Measurements from ENCODE around the gene GRK2.

GRK2 gene

DNA sequence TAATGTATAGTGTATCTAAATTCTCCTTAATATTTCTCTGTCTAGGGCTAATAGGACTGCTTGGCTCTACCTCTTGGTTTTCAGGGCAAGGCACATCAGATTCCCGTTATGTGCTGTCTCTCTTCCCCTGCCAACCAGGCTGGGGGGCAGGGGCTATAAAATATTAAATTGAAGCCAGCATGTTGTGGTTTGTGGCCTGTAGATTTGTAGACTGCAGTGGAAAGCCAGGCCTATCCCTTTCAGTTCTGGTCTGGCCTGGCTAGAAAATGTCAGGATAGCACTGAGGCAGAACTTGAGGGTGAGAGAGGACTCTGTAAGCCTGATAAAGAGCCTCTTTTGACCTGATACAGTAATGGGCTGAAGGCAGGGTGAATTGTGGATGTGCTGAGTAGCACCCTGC lies 14.4 kb upstream of the GRK2 start:
- Histone ChIP-seq H3K18ac (ENCODE audit: low read length) (no peak overlapping the region), H3K27ac (replicated peaks; ENCODE audit: low read length) (no peak overlapping the region), H3K4me2 (ENCODE audit: insufficient read depth, low read length, poor library complexity, severe bottlenecking) (no peak overlapping the region), H3K27me3 (ENCODE audit: control insufficient read depth in 3 of 3, insufficient read depth in 3 of 3, low read depth in 1 of 3, low read length in 3 of 3) (no peaks in the 10 kb centered on the region), H2BK120ac (ENCODE audit: low read depth, low read length) (no peak overlapping the region), H2BK5ac (ENCODE audit: low read length) (no peak overlapping the region), H3K4me1 (ENCODE audit: control insufficient read depth in 2 of 2, insufficient read depth in 1 of 2, low read depth in 1 of 2, low read length in 2 of 2) (no peaks in the 10 kb centered on the region), H3K14ac (ENCODE audit: low read length) (no peak overlapping the region), H3K23ac (ENCODE audit: low read depth, low read length, poor library complexity) (no peak overlapping the region), H3K36me3 (replicated peaks in 1 of 2; ENCODE audit: control insufficient read depth in 2 of 2, insufficient read depth in 2 of 2, low read length in 2 of 2) (peaks cover 80 to 100% of the 10 kb centered on the region in 2 donors), H2BK12ac (ENCODE audit: low read length) (no peak overlapping the region), H2AK5ac (ENCODE audit: low read depth, low read length) (no peak overlapping the region), H3K4ac (ENCODE audit: low read length) (no peak overlapping the region), H3K9ac (ENCODE audit: low read depth, low read length, poor library complexity) (no peak overlapping the region), H3K79me1 (ENCODE audit: low read depth, low read length) (peaks cover 3% of the 10 kb centered on the region), H2BK15ac (ENCODE audit: low read length) (no peak overlapping the region), H4K91ac (ENCODE audit: low read depth, low read length, poor library complexity) (no peak overlapping the region), H3K9me3 (replicated peaks in 1 of 2; ENCODE audit: control insufficient read depth in 2 of 2, insufficient read depth in 1 of 2, low read depth in 1 of 2, low read length in 2 of 2) (no peaks in the 10 kb centered on the region), H2AFZ (ENCODE audit: low read length) (no peak overlapping the region), H3K4me3 (ENCODE audit: low read length in 2 of 2) (no peak overlapping the region), H4K8ac (ENCODE audit: low read depth, low read length) (no peak overlapping the region)
- no CpG with 5 or more reads among the region's 1 CpG for WGBS, 2 donors (ENCODE audit: extremely low coverage in 2 of 2, insufficient read length in 2 of 2, insufficient replicate concordance in 1 of 2)
- no peak for DNase-seq (ENCODE audit: low spot score)

- Histone ChIP-seq H3K9me3 (replicated peaks in 1 of 2; ENCODE audit: control insufficient read depth in 2 of 2, insufficient read depth in 1 of 2, low read depth in 1 of 2, low read length in 2 of 2) (no peaks in the 10 kb centered on the region), H3K14ac (ENCODE audit: low read length) (no peak overlapping the region), H2BK15ac (ENCODE audit: low read length) (no peak overlapping the region), H3K27me3 (ENCODE audit: control insufficient read depth in 3 of 3, insufficient read depth in 3 of 3, low read depth in 1 of 3, low read length in 3 of 3) (peaks cover 0 to 2% (median 0%) of the 10 kb centered on the region in 3 experiments), H3K27ac (replicated peaks; ENCODE audit: low read length) (no peak overlapping the region), H3K23ac (ENCODE audit: low read depth, low read length, poor library complexity) (no peak overlapping the region), H3K18ac (ENCODE audit: low read length) (no peak overlapping the region), H2AK5ac (ENCODE audit: low read depth, low read length) (no peak overlapping the region), H2BK5ac (ENCODE audit: low read length) (no peak overlapping the region), H4K8ac (ENCODE audit: low read depth, low read length) (no peak overlapping the region), H2BK120ac (ENCODE audit: low read depth, low read length) (no peak overlapping the region), H3K4me2 (ENCODE audit: insufficient read depth, low read length, poor library complexity, severe bottlenecking) (no peak overlapping the region), H4K91ac (ENCODE audit: low read depth, low read length, poor library complexity) (no peak overlapping the region), H3K79me1 (ENCODE audit: low read depth, low read length) (peaks cover 3% of the 10 kb centered on the region), H2AFZ (ENCODE audit: low read length) (no peak overlapping the region), H2BK12ac (ENCODE audit: low read length) (no peak overlapping the region), H3K4me3 (ENCODE audit: low read length in 2 of 2) (no peak overlapping the region), H3K4ac (ENCODE audit: low read length) (no peak overlapping the region), H3K9ac (ENCODE audit: low read depth, low read length, poor library complexity) (no peak overlapping the region), H3K4me1 (ENCODE audit: control insufficient read depth in 2 of 2, insufficient read depth in 1 of 2, low read depth in 1 of 2, low read length in 2 of 2) (no peaks in the 10 kb centered on the region), H3K36me3 (replicated peaks in 1 of 2; ENCODE audit: control insufficient read depth in 2 of 2, insufficient read depth in 2 of 2, low read length in 2 of 2) (peaks cover 78 to 95% of the 10 kb centered on the region in 2 donors)
- no CpG with 5 or more reads among the region's 4 CpGs for WGBS, 2 donors (ENCODE audit: extremely low coverage in 2 of 2, insufficient read length in 2 of 2, insufficient replicate concordance in 1 of 2)
- no peak for DNase-seq (ENCODE audit: low spot score)
These were observed 13.4 kb upstream of the GRK2 start for GRCh38 chr11:67252831-67253239.

- Histone ChIP-seq H3K18ac (ENCODE audit: low read length) (no peak overlapping the region), H3K4me1 (ENCODE audit: control insufficient read depth in 2 of 2, insufficient read depth in 1 of 2, low read depth in 1 of 2, low read length in 2 of 2) (no peaks in the 10 kb centered on the region), H4K8ac (ENCODE audit: low read depth, low read length) (no peak overlapping the region), H3K27ac (replicated peaks; ENCODE audit: low read length) (no peak overlapping the region), H2BK5ac (ENCODE audit: low read length) (no peak overlapping the region), H3K14ac (ENCODE audit: low read length) (no peak overlapping the region), H3K79me1 (ENCODE audit: low read depth, low read length) (peaks cover 3% of the 10 kb centered on the region), H3K4me3 (ENCODE audit: low read length in 2 of 2) (no peak overlapping the region), H2BK12ac (ENCODE audit: low read length) (no peak overlapping the region), H2BK120ac (ENCODE audit: low read depth, low read length) (no peak overlapping the region), H3K23ac (ENCODE audit: low read depth, low read length, poor library complexity) (no peak overlapping the region), H3K9ac (ENCODE audit: low read depth, low read length, poor library complexity) (no peak overlapping the region), H3K36me3 (replicated peaks in 1 of 2; ENCODE audit: control insufficient read depth in 2 of 2, insufficient read depth in 2 of 2, low read length in 2 of 2) (peaks cover 67 to 83% of the 10 kb centered on the region in 2 donors), H4K91ac (ENCODE audit: low read depth, low read length, poor library complexity) (no peak overlapping the region), H3K4me2 (ENCODE audit: insufficient read depth, low read length, poor library complexity, severe bottlenecking) (no peak overlapping the region), H3K9me3 (replicated peaks in 1 of 2; ENCODE audit: control insufficient read depth in 2 of 2, insufficient read depth in 1 of 2, low read depth in 1 of 2, low read length in 2 of 2) (no peaks in the 10 kb centered on the region), H2BK15ac (ENCODE audit: low read length) (no peak overlapping the region), H3K27me3 (ENCODE audit: control insufficient read depth in 3 of 3, insufficient read depth in 3 of 3, low read depth in 1 of 3, low read length in 3 of 3) (peaks cover 0 to 2% (median 0%) of the 10 kb centered on the region in 3 experiments), H3K4ac (ENCODE audit: low read length) (no peak overlapping the region), H2AFZ (ENCODE audit: low read length) (no peak overlapping the region), H2AK5ac (ENCODE audit: low read depth, low read length) (no peak overlapping the region)
- WGBS, 2 donors (ENCODE audit: extremely low coverage in 2 of 2, insufficient read length in 2 of 2, insufficient replicate concordance in 1 of 2): no CpG with 5 or more reads among the region's 14 CpGs
- DNase-seq (ENCODE audit: low spot score): no peak
These were observed 12.2 kb upstream of the GRK2 start for GRCh38 chr11:67253872-67254624.

- no peaks in the 10 kb centered on the region for H3K9me3 ChIP-seq (replicated peaks in 1 of 2; ENCODE audit: control insufficient read depth in 2 of 2, insufficient read depth in 1 of 2, low read depth in 1 of 2, low read length in 2 of 2)
- H3K4ac ChIP-seq (ENCODE audit: low read length): no peak overlapping the region
- H4K91ac ChIP-seq (ENCODE audit: low read depth, low read length, poor library complexity): no peak overlapping the region
- H3K14ac ChIP-seq (ENCODE audit: low read length): no peak overlapping the region
- no peak overlapping the region for H2BK120ac ChIP-seq (ENCODE audit: low read depth, low read length)
- no peak overlapping the region for H2BK12ac ChIP-seq (ENCODE audit: low read length)
- H4K8ac ChIP-seq (ENCODE audit: low read depth, low read length): no peak overlapping the region
- peaks cover 0 to 2% (median 0%) of the 10 kb centered on the region in 3 experiments for H3K27me3 ChIP-seq (ENCODE audit: control insufficient read depth in 3 of 3, insufficient read depth in 3 of 3, low read depth in 1 of 3, low read length in 3 of 3)
- H3K27ac ChIP-seq (replicated peaks; ENCODE audit: low read length): no peak overlapping the region
- H3K23ac ChIP-seq (ENCODE audit: low read depth, low read length, poor library complexity): no peak overlapping the region
- peaks cover 3% of the 10 kb centered on the region for H3K79me1 ChIP-seq (ENCODE audit: low read depth, low read length)
- H3K4me1 ChIP-seq (ENCODE audit: control insufficient read depth in 2 of 2, insufficient read depth in 1 of 2, low read depth in 1 of 2, low read length in 2 of 2): no peaks in the 10 kb centered on the region
- WGBS, 2 donors (ENCODE audit: extremely low coverage in 2 of 2, insufficient read length in 2 of 2, insufficient replicate concordance in 1 of 2): no CpG with 5 or more reads among the region's 15 CpGs
- no peak overlapping the region for H2AK5ac ChIP-seq (ENCODE audit: low read depth, low read length)
- no peak overlapping the region for H2BK5ac ChIP-seq (ENCODE audit: low read length)
- H3K9ac ChIP-seq (ENCODE audit: low read depth, low read length, poor library complexity): no peak overlapping the region
- H2BK15ac ChIP-seq (ENCODE audit: low read length): no peak overlapping the region
- H3K4me3 ChIP-seq (ENCODE audit: low read length in 2 of 2): no peak overlapping the region
- no peak overlapping the region for H3K18ac ChIP-seq (ENCODE audit: low read length)
- DNase-seq (ENCODE audit: low spot score): no peak
- H2AFZ ChIP-seq (ENCODE audit: low read length): no peak overlapping the region
- peaks cover 60 to 76% of the 10 kb centered on the region in 2 donors for H3K36me3 ChIP-seq (replicated peaks in 1 of 2; ENCODE audit: control insufficient read depth in 2 of 2, insufficient read depth in 2 of 2, low read length in 2 of 2)
- no peak overlapping the region for H3K4me2 ChIP-seq (ENCODE audit: insufficient read depth, low read length, poor library complexity, severe bottlenecking)
These were observed 11.5 kb upstream of the GRK2 start for GRCh38 chr11:67254798-67255197.
